Activated gamma-delta T cell treated with Interleukin-2 at 50 U/mL for 16 hours (primary cell): Measurements from ENCODE around the gene ROR2.

ENCODE experiments used
- DNase-seq: peaks from one replicate; pipeline ENCODE4 v3.0.0-alpha.2; 2020

ROR2 gene

DNA sequence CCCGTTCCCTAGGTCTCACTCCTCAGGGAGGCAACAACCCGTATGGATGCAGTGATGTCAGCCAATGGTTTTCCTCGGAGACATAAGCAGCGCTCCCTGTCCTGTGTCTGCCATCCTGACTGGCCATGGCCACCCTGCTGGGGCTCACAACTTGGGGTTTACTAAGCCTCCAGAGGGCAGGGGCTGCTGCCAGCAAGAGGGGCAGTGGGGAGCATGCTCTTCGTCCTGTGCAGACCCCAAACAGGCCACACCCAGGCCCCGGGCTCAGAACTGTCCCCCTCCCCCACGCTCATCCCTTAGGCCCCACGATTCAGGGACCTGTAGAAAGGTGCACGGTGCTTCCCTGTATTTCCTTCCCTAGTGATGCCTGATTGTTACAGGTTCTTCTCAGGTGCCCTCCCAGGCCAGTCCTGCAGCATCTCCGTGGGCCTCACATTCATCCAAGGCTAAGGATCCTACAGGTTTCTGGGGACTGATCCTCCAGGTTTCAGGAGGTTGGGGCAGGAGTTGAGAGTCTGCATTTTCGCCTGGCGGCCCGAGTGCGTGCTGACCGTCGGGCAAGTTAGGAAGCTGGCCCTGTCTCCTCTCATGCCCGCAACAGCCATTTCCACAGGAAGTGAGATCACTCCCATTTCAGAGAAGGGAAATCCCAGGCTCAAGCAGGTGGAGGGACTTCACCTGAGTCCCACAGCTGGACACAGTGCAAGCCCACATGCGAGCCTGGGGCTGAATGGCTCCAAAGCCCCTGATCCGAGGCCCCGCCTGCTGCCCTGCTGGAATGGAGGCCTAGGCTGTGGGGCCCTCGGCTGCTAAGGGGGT is 217.6 kb downstream of the ROR2 start:
- no peak for DNase-seq

DNA sequence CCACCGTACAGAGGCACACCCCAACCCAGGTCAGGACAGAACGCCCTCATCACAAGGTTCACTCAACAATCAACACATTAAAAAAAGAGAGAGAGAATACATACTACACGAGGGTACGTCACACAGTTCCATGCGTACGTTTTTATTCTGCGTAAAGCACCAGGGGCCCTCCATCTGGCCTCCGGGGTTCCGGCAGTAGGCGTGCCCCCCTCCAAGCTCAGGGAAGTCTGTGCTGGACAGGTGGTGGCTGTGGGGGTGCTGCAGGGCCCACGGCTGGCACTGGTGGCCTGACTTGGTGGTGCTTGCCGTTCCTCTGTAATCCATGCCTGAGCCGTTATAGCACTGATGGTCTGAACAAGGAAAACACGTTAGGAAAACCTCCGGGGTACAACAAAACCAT is 219.2 kb downstream of the ROR2 start:
- DNase-seq, result no peak

DNA sequence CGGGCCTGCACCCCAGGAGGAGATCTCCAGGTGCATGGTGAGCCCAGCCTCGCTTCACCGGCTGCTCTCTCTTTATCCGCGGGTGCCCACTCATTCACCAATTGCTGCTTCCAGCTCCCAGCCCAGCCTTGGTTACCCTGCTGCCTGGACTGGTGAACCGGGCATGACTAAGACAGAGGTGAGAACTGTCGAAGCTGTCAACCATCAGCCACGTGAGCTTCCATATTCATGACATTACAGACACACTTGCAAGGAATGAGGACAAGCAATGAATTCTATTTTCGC is 220.5 kb downstream of the ROR2 start:
- DNase-seq, result no peak

DNA sequence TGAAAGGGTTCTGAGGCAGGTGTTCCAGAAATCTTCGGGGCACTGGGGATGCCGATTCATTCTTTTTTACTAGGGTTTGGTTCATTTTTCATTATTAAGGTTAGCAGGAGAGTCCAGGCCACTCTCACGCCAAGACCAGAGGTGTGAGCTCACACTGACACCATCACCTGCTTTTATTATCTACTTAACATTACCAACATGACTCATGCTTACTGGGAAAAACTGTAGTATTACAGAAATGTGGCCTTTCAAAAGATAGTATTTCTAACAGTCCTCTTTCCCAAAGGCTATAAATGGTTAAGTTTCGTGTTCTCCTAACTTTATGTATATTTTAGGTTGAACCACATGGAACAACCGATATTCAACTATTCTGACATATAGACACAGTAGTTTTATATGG is 222.1 kb downstream of the ROR2 start:
- DNase-seq, result no peak

DNA sequence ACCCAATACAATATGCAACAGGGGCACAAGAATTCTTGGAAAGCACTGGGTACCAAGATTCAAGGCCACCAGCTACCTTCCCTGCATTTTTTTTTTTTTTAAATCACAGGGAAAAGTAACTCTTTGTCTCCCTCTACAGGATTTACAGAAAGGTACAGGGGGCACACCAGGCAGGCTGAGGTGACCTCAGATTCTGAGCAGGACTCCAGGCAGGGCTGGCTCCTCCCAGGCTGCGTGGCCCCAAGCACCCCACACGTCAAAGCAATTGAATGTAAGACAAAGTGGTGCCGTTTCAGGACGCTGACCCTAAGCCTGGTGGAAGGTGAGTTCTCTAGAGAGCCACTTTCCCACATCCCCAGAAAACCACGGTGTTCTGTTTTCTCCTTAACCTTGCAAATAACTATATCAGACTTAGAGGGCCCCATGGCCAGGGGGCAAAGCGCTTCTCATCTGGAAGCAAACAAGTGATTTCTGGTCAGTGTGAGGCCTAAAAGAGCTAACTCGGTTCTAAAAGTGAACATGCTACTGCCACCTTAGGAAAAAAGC is 222.6 kb downstream of the ROR2 start:
- DNase-seq, result no peak

DNA sequence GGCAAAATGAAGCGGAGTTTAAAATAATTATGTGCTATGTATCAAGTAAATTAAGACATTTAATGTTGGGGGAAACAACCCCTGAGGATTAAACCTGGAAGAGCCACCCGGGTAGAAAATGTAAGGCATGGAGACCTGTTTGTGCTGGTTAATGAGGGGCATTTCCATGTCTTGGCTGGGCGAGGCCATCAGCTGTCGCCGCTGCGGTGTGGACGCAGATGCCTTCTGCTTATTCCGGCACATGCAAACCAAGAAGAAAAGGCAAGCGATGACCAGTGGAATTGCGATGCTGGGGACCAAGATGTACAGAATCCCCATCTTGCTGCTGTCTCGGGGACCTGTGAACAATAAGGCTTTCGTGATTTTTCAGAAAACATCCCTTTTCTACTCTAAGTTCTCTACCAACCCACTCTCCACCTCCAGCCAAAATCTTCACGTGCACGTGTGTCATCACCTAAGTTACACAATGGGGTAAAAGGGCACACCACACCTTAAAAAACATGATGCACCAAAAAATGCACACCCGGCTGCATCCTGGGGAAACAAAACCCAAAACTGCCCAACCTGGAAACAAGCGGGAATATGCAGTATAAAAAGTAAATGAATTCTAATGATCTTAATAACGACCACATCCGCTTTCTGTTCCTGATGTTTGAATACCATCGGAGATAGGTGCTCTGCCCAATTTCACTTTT is 223.5 kb downstream of the ROR2 start:
- no peak for DNase-seq

DNA sequence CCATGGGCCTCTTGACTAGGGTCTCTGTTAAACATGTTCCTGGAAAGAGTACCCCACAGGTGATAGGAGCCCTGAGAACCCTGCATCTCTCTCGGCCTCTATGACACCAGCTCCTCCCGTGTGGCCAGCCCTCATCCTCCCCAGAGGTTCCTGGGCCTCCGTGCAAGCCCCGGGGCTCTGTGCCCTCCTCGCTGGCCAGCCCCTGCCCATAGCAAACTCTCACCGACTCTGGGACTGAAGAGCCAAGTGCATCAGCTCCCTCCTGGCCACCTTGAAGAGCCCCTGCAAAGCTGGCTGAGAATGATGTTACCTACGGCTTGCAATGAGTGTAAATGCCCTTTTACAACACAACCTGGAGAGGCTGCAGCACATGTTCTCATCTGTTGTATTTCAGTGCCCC is 224.4 kb downstream of the ROR2 start:
- DNase-seq, result no peak

DNA sequence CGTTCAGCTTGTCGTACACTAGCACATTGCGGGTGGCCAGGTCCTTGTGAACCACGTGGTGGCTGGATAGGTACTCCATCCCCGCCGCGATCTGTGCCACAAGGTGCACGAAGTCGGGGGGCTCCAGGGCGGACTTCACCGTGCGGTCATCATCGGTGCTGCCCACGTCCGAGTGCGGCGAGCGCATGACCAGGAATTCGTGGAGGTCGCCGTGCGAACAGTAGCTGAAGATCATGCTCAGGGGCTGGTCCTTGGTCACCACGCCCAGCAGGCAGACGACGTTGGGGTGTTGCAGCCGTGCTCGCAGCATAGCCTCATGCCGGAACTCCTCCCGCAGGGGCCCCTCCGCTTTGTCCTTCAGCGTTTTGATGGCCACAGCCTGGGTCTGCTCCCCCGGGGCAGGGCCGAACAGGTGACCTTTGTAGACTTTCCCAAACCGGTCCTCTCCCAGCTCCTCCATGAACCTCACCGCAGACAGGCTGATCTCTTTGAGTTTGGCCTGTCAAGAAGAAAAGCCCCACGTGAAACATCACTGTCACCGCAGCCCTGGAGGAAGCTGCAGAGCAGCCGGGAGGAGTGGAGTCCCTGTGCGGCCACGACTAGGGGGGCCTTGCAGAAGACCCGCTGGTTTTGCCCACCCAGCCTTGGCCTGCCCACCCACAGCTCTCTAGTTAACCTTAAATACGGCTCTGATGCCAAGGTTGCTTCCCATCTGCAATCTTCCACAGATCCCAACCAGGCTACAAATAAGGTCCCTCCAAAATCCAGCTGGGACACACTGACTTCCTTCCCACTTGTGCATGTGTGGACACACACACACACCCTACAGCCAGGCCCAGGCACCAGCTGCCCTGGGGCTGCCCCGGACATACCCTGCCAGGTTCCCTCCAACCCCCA is 225.2 kb downstream of the ROR2 start:
- no peak for DNase-seq

DNA sequence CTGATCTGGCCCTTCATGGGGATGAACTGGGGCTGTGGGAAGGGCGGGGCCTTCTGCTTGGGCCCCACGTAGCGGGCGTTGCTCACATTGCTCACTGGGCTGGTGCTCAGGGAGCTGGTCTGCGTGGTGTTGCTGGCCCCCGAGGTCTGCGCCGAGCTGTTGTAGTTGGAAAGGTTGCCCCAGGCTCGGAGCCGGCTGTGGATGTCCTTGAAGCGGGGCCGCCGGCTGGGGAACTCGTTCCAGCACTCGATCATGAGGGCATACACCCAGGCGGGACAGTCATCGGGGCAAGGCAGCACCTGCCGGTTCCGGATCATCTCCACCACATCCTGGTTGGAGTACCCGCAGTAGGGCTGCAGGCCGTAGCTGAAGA is 226.0 kb downstream of the ROR2 start:
- DNase-seq, result no peak

DNA sequence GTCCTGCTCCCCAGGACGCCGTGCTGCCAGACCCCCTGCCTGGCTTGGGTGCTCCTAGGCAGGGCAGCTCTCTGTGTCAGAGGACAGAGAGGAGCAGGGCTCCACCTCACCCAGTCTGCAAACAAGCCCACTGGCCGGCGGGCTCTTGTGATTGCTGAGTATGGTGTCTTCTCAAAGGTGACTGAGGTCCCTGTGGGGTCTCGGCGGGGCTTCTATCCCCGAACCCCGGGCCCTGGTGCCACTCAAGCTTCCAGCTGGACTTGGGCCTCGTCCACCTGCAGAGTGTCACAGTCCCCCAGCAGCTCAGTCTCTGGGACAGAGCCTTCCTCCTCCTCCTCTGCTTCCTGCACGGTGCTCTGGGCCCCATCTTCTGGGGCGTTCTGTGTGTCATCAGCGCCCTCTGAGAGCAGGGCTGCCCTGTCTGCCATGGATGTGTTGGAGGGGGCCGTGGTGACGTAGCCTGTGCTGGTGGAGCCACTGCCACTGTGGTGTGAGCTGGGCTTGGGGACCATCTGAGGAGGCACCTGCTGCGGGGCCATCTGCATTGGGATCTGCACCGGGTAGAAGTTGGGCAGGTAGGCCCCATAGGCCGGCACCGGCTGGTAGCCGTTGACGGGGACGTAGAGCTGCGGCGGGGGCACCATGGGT is 226.5 kb downstream of the ROR2 start:
- DNase-seq, result no peak

DNA sequence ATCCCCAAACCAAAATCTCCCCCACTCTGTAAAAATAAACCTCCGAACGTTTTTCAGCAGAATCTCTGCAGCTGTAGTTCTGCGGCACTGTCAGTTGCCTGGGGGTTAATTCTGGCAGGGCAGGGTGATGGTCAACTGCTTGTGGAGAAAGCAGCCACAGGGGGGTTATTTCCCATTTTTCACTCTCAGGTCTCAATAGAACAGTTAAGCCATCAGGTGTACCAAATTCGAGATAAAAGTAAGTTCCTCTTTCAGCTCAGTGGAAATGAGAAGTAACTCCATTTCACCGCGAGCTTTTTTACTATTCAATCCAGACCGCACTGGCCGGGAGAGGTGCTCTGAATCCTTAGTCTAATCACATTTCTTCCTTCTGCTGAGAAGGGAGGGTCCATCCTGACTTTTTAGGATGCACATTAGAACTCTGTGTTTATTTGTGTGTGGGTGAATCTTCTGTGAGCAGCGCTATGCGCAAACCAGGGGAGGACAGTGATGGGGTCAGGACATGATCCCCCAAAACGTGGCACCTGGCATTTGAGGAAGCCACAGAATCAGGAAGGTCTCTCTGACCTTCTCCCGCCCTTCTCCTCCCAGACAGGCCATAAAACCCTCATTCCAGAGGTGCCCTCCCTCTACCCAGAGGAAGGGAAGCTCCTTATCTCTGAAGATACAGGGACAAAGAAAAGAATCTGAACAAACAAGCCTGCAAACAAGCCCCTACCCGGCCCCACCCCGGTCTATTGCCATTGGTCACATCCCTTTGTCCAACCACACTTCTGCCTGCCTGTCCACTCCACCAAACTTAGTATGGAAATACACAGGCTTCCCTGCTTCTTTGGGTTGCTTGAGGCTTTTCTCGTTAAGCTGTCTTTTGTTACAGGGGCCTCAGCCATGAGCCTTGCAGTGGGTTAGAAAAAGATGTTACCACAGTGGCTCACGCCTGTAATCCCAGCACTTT is 229.0 kb downstream of the ROR2 start:
- no peak for DNase-seq

DNA sequence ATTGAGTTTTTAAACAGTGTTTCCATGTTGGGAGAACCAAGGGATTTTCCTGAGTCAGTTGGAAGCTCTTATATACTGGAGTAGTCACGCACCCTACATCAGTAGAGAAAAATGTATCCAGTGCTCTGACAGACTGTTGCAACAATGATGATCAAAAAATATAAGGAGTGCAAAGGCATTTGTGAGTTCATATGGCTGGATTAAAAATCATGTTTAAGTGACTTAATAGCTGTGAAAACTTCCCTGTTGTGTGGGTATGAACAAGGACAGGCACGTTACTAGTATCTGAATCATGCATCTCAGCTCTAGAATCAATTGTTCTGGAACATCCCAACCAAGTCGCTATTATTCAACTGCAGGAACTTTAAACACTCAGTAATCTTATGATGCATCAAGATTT is 229.7 kb downstream of the ROR2 start:
- DNase-seq, result no peak

DNA sequence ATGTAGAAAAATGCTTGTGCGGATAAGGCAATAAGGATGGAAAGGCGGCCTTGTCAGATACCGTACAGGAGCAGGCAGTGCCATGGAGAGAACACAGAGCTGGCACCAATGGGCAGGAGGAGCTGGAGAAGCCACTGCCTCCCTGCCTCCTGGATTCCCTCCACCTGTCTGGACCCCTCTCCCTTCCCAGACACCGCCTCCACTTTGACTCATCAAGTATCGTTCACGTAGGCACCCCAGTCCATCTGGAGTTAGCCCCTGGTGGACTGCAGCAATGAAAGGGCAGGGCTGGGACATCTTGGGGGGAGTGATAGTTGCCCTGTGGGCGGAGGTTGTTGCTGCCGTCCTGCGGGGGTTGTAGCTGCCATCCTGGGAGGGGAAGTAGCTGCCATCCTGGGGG is 232.0 kb downstream of the ROR2 start:
- no peak for DNase-seq

DNA sequence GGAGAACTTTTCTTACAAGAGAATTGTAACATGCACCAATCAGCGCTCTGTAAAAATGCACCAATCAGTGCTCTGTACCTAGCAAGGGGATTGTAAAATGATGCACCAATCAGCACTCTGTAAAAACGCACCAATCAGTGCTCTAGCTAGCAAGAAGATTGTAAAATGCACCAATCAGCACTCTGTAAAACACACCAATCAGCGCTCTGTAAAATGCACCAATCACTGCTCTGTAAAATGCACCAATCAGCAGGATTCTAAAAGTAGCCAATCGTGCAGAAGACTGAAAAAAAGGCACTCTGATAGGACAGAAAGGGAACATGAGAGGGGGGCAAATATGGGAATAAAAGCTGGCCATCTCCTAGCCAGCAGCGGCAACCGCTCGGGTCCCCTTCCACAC is 233.2 kb downstream of the ROR2 start:
- DNase-seq, result no peak

DNA sequence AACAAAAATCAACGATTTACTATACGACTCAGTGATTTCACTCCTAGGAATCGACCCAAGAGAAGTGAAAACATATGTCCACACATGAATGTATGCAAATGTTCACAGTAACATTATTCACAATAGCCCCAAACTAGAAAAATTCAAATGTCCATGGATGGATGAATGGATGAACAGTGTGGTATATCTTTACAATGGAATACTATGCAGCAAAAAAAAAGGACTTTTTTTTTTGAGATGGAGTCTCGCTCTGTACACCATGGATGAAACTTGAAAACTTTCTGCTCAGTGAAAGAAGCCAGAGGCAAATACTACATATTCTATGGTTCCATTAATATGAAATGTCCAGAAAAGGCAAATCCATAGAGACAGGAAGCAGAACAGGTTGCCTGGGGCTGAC is 233.8 kb downstream of the ROR2 start:
- DNase-seq, result no peak

DNA sequence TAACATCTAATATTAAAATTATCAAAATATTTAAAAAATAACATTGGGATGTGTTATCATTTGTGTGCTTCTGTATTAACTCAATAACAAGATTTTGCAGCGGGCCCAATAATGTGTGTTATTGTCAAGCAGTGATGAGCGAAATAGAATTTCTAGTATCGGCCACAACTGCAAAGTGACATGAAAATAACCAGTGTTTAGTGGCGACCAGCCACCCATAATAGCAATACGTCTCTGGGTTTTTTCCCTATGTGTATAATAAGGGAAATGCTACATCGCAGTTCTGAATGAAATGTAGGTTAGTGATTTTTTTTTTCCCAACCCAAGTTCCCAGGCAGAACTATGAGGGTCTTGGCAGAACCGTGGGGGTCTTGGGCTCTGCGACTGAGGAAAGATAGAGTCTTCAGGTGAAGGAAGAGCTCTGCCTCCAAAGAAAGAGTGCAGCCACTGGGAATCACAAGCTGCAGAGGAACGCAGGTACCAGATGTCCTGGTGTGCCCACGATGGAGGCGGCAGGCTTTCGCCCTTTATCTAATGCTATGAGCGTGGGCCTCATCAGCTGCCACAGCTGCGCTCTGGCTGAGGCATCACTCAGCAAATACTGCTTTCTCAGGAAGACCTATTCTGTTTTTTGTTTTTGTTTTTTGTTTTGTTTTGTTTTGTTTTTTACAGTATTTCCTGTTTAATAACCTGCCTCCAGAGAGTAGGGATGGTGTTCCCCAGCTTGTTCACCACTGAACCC is 235.0 kb downstream of the ROR2 start:
- DNase-seq, result no peak

DNA sequence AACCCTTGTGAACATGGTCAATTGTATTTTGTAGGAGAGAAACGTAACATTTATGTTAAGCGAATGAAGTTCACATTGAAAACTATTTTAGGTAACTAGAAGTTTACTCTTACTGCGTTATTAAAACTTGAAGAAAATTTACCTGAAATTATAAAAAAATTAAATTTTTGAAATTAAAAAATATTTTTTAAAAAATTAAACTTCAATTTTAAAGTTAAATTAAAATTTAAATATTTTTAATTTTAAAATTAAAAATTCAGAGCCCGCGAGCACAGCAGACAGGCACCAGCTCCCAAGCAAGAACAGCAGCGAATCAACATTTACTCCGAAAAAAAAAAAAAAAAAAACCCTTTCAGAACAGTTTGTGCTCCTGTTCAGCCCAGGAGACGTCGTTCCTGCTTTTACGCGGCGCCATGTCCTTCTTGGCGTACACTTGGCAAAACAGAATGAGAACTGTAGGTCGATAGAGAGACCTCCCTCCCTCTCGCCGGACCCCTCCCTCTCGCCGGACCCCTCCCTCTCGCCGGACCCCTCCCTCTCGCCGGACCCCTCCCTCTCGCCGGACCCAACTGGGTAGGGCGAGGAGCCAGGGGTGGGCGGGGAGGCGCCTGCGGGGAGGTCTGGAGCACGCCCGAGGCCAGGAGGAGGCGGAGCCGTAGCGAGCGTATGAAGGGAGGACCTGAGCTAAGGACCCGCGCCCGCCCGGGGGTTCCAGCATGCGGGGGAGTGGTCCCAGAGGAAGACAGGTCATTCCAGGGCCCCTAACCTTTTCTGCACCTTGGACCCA is 235.8 kb downstream of the ROR2 start:
- DNase-seq, result no peak

DNA sequence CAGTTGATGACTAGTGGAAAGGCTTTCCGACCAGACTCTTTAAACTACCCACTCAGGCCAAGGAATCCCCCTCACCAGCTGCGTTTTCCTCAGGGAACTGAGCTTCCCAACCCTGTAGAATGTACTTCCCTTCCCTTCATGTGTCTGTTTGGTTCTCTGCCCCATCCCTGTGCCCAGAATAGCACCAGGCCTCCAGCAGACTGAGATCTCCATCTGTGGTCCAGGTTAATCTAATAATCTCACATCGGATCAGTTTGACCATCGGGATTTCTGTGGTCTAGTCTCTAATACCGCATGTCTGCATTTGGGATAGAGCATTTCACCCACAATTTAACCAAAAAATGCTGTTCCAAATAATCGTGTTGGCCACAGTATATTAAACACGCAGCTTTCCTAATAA is 237.2 kb downstream of the ROR2 start:
- no peak for DNase-seq

DNA sequence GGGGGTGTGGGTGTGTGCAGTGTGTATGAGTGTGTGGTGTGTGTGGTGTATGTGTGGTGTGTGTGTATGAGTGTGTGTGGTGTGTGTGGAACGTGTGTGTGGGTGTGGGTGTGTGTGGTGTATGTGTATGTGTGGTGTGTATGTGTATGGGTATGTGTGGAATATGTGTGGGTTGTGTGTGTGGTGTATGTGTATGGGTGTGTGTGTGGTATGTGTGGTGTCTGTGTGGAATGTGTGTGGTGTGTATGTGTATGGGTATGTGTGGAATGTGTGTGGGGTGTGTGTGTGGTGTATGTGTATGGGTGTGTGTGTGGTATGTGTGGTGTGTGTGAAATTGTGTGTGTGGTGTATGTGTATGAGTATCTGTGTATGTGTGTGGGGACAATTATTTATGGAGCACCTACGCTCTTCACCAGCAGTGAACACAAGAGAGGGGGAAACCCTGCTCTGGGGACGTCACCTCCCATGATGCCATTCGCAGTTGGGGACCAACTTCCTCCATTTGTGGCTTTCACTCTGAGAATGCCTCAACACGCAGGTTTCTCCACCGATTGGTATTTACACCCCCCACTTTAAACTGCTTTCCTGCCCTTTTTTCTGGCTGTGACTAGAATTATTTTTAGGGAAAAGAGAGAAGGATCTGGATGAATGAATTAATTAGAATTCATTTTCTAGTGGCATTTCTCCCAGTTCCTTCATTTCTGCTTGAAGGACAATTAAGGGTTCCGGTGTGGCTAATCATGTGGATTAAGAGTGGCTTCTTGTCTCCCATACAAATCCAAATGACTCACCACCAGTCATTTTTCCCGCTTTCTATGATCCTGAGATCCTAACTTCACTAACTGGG is 238.1 kb downstream of the ROR2 start:
- DNase-seq, result peak; percentile 38
